ENCODE data around the gene CRB3. TPM values are rescaled to one million over a fixed set of nuclear protein-coding genes. Genes with fewer than 3 reads are reported as not detected.

CRB3 gene
- polyA plus RNA-seq, 1 donor (not counting 4 experiments of a cell fraction or from before 2014, with no cell fraction given): 6.1 TPM

GRCh38 chr19:6440905-6441304, 23.2 kb upstream of the CRB3 start:
- Histone ChIP-seq H3K4me2 (ENCODE audit: control insufficient read depth, extremely low read depth, insufficient read depth, low read depth, low read length) (no peak overlapping the region), H3K9me3 (ENCODE audit: control insufficient read depth, low read depth, low read length) (no peaks in the 10 kb centered on the region), H3K27me3 (ENCODE audit: control insufficient read depth, extremely low read depth, insufficient read depth, low read length) (no peaks in the 10 kb centered on the region), H3K36me3 (ENCODE audit: control insufficient read depth in 2 of 2, extremely low read depth in 1 of 2, insufficient read depth in 2 of 2, low read length in 2 of 2) (no peaks in the 10 kb centered on the region), H3K4me3 (ENCODE audit: control insufficient read depth in 2 of 3, extremely low read depth in 1 of 3, insufficient read depth in 2 of 3, low read depth in 1 of 3, low read length in 3 of 3) (no peak overlapping the region), H3K27ac (ENCODE audit: control insufficient read depth, insufficient read depth, low read length) (no peak overlapping the region), H4K20me1 (ENCODE audit: control insufficient read depth, extremely low read depth, insufficient read depth, low read length) (no peaks in the 10 kb centered on the region), H3K79me2 (ENCODE audit: control insufficient read depth, insufficient read depth, low read length) (no peaks in the 10 kb centered on the region), H3K4me1 (ENCODE audit: control insufficient read depth, extremely low read depth, insufficient read depth, low read length) (no peaks in the 10 kb centered on the region), H3K9me1 (ENCODE audit: control insufficient read depth, extremely low read depth, insufficient read depth, low read length) (no peaks in the 10 kb centered on the region), H3K9ac (ENCODE audit: control insufficient read depth, extremely low read depth, insufficient read depth, low read length) (no peak overlapping the region), H2AFZ (ENCODE audit: control insufficient read depth, low read length) (no peak overlapping the region)
- DNase-seq (ENCODE audit: low read depth, low spot score) (no peak), FAIRE-seq (no peak)
- TF ChIP-seq EZH2 (IDR thresholded peaks at IDR 0.05; ENCODE audit: low read length) (no peak), CTCF (optimal IDR thresholded peaks at IDR 0.05 in 1 of 3, IDR thresholded peaks at IDR 0.05 in 1 of 3, conservative IDR thresholded peaks at IDR 0.05 in 1 of 3; ENCODE audit: extremely low read depth in 1 of 3, insufficient read depth in 2 of 3, low read length in 3 of 3) (no peak)
- dilution Hi-C loops (cut with MboI; ENCODE audit: extremely low pct_ligation_motif_present, low sequenced_read_pairs): no loop called here

GRCh38 chr19:6442087-6442688, 21.9 kb upstream of the CRB3 start:
- H2AFZ ChIP-seq (ENCODE audit: control insufficient read depth, low read length): no peak overlapping the region
- H3K9me1 ChIP-seq (ENCODE audit: control insufficient read depth, extremely low read depth, insufficient read depth, low read length): no peaks in the 10 kb centered on the region
- no peak overlapping the region for H3K9ac ChIP-seq (ENCODE audit: control insufficient read depth, extremely low read depth, insufficient read depth, low read length)
- no peak for DNase-seq (ENCODE audit: low read depth, low spot score)
- H3K27ac ChIP-seq (ENCODE audit: control insufficient read depth, insufficient read depth, low read length): no peak overlapping the region
- no peaks in the 10 kb centered on the region for H3K4me1 ChIP-seq (ENCODE audit: control insufficient read depth, extremely low read depth, insufficient read depth, low read length)
- H4K20me1 ChIP-seq (ENCODE audit: control insufficient read depth, extremely low read depth, insufficient read depth, low read length): no peaks in the 10 kb centered on the region
- TF ChIP-seq CTCF (optimal IDR thresholded peaks at IDR 0.05 in 1 of 3, IDR thresholded peaks at IDR 0.05 in 1 of 3, conservative IDR thresholded peaks at IDR 0.05 in 1 of 3; ENCODE audit: extremely low read depth in 1 of 3, insufficient read depth in 2 of 3, low read length in 3 of 3): no peak
- TF ChIP-seq EZH2 (IDR thresholded peaks at IDR 0.05; ENCODE audit: low read length): no peak
- H3K27me3 ChIP-seq (ENCODE audit: control insufficient read depth, extremely low read depth, insufficient read depth, low read length): no peaks in the 10 kb centered on the region
- no peak overlapping the region for H3K4me3 ChIP-seq (ENCODE audit: control insufficient read depth in 2 of 3, extremely low read depth in 1 of 3, insufficient read depth in 2 of 3, low read depth in 1 of 3, low read length in 3 of 3)
- H3K4me2 ChIP-seq (ENCODE audit: control insufficient read depth, extremely low read depth, insufficient read depth, low read depth, low read length): no peak overlapping the region
- H3K36me3 ChIP-seq (ENCODE audit: control insufficient read depth in 2 of 2, extremely low read depth in 1 of 2, insufficient read depth in 2 of 2, low read length in 2 of 2): no peaks in the 10 kb centered on the region
- no peaks in the 10 kb centered on the region for H3K79me2 ChIP-seq (ENCODE audit: control insufficient read depth, insufficient read depth, low read length)
- dilution Hi-C loops (cut with MboI; ENCODE audit: extremely low pct_ligation_motif_present, low sequenced_read_pairs): no loop called here
- FAIRE-seq: no peak
- no peaks in the 10 kb centered on the region for H3K9me3 ChIP-seq (ENCODE audit: control insufficient read depth, low read depth, low read length)
